ENCODE measurements around the gene TMEM217. TPM values are rescaled to one million over a fixed set of nuclear protein-coding genes. Genes with fewer than 3 reads are reported as not detected.

TMEM217 gene
- total and polyA plus RNA-seq, 2 of the 8 experiments (the other 6 are each of a cell fraction or from before 2014, with no cell fraction given) = 0.60 to 1.1 TPM

DNA sequence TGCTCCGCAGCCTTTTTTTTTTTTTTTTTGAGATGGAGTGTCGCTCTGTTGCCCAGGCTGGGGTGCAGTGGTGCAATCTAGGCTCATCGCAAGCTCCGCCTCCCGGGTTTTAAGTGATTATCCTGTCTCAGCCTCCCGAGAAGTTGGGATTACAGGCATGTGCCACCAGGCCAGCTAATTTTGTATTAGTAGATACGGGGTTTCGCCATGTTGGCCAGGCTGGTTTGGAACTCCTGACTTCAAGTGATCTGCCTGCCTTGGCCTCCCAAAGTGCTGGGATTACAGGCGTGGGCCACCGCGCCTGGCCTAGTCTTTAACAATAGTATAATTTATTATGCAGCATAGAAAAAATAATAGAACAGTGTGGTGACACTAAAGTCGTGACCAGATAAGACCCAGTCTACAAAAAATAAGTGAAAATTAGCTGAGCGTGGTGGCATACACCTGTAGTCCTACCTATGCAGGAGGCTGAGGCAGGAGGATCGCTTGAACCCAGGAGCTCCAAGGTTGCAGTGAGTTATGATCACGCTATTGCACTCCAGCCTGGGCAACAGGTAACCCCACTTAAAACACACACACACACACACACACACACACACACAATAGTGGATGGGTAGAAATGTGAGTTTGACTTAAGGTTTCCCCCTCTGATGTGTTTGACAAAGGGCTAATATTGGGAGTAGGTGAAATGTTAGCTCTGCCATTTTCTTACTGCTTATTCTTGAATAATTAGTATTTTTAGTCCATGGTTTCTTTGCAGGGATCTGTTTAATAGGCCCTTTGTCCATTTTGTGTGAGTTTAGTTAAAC, 81.5 kb downstream of the TMEM217 start (continued):
- TF ChIP-seq EP300 (IDR thresholded peaks at IDR 0.05; ENCODE audit: borderline replicate concordance in 1 of 2, low read depth in 2 of 2, low read length in 2 of 2) (no peak), SIN3A (conservative IDR thresholded peaks at IDR 0.05 in 1 of 2, IDR thresholded peaks at IDR 0.05 in 1 of 2; ENCODE audit: low read depth in 1 of 2, low read length in 2 of 2) (no peak), KDM1A (IDR thresholded peaks at IDR 0.05; ENCODE audit: borderline replicate concordance, low read length) (no peak), CHD2 (IDR thresholded peaks at IDR 0.05; ENCODE audit: low read length) (no peak), CEBPB (IDR thresholded peaks at IDR 0.05; ENCODE audit: low read depth, low read length) (no peak), RXRA (IDR thresholded peaks at IDR 0.05; ENCODE audit: insufficient read depth, low read depth, low read length) (no peak), HDAC6 (IDR thresholded peaks at IDR 0.05; ENCODE audit: low read depth, low read length) (no peak), TCF12 (IDR thresholded peaks at IDR 0.05; ENCODE audit: low read depth, low read length) (no peak), POLR2AphosphoS5 (IDR thresholded peaks at IDR 0.05; ENCODE audit: low read depth, low read length) (no peak; the same call in 1 of the 2 replicates), TAF7 (optimal IDR thresholded peaks at IDR 0.05; ENCODE audit: borderline replicate concordance, low read depth, low read length) (no peak), HDAC2 (IDR thresholded peaks at IDR 0.05; ENCODE audit: borderline replicate concordance in 1 of 2, low read depth in 2 of 2, low read length in 2 of 2) (no peak)
- TF ChIP-seq, protein P1, sequence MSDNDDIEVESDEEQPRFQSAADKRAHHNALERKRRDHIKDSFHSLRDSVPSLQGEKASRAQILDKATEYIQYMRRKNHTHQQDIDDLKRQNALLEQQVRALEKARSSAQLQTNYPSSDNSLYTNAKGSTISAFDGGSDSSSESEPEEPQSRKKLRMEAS (IDR thresholded peaks at IDR 0.05) = no peak
